KMS-11 (cell line): ENCODE data around the gene SIL1.

Source experiments
- H2AFZ ChIP-seq: fragments of 200-600 bp; sonication (generic); 2 replicates; pipeline ENCODE4 v1.6.1; 2016; ENCODE audit warnings: antibody characterized with exemption, mixed run types, low read depth
- H3K27ac ChIP-seq: fragments of 200-600 bp; sonication (generic); 2 replicates; pipeline ENCODE4 v1.6.1; 2016; ENCODE audit warnings: mild to moderate bottlenecking, mixed run types
- H3K27me3 ChIP-seq: fragments of 200-600 bp; sonication (generic); 2 replicates; pipeline ENCODE4 v1.6.1; 2017; ENCODE audit warnings: mild to moderate bottlenecking, low read depth, mixed run types, moderate library complexity; ENCODE audit not compliant: insufficient read depth
- H3K36me3 ChIP-seq: fragments of 200-600 bp; sonication (generic); 2 replicates; pipeline ENCODE4 v1.6.1; 2017; ENCODE audit warnings: mild to moderate bottlenecking, mixed run types; ENCODE audit not compliant: insufficient read depth
- H3K4me1 ChIP-seq: fragments of 200-600 bp; sonication (generic); 2 replicates; pipeline ENCODE4 v1.6.1; 2016; ENCODE audit warnings: mild to moderate bottlenecking, low read depth, mixed run types; ENCODE audit not compliant: poor library complexity, severe bottlenecking
- H3K4me2 ChIP-seq: fragments of 200-600 bp; sonication (generic); 2 replicates; pipeline ENCODE4 v1.7.0; 2016; ENCODE audit warnings: mild to moderate bottlenecking, mixed run types
- H3K4me3 ChIP-seq: fragments of 200-600 bp; sonication (generic); IDR thresholded peaks from 2 replicates; pipeline ENCODE4 v1.6.1; 2017; ENCODE audit warnings: low read depth, low read length, mixed read lengths; ENCODE audit not compliant: insufficient read depth
- H3K79me2 ChIP-seq: fragments of 200-600 bp; sonication (generic); 2 replicates; pipeline ENCODE4 v1.6.1; 2016; ENCODE audit warnings: low read depth, mixed run types; ENCODE audit not compliant: insufficient read depth
- H3K9ac ChIP-seq: fragments of 200-600 bp; sonication (generic); 2 replicates; pipeline ENCODE4 v1.6.1; 2016; ENCODE audit warnings: mild to moderate bottlenecking, mixed run types
- H4K20me1 ChIP-seq: fragments of 200-600 bp; sonication (generic); 2 replicates; pipeline ENCODE4 v1.6.1; 2016; ENCODE audit warnings: mild to moderate bottlenecking, mixed run types; ENCODE audit not compliant: insufficient read depth
- TF ChIP-seq, protein P1 (sequence below): fragments of 200-600 bp; sonication (generic); conservative IDR thresholded peaks from 2 replicates; pipeline ENCODE4 v1.6.1; 2017; ENCODE audit warnings: low read depth, mild to moderate bottlenecking, antibody characterized with exemption, low read length, moderate library complexity, mixed read lengths

SIL1 gene

DNA sequence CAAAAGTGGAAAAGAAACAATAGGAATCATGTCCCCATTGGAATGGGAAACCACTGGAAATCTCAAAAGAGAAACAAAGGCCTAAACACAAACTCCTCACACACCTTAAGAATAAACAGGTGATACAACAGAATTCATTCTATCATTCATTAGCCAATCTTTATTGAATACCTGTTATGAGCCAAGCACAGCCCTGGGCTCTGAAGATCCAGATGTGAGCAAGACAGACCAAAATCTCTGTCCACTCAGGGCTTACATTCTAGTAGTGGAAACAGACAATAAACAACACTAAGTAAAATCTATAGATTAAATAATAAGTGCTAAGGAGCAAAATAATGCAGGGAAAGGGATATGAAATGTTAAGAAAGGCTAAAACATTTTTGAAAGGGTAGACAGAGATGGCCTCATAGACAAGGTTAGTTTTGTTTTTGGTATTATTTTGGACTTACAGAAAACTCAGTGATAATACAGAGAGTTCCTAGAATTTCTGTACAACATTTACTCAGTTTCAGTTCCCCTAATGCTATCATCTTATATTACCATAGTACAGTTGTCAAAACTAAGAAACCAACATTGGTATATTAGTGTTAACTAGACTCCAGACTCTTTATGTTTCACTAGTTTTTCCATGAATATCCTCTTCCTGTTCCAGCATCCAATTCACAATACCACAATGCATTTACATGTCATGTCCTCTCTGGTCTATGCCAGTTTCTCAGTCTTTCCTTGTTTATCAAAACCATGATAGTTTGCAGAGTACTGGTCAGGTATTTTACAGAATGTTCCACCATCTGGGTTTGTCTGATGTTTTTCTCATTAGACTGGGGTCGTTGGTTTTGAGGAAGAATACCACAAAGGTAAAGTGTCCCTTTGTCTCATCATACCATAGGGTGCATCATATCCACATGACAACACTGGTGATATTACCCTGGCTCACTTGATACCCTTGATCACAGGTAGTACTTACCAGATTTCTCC, 103.7 kb downstream of the SIL1 start:
- H3K27ac ChIP-seq = no peak overlapping the region

DNA sequence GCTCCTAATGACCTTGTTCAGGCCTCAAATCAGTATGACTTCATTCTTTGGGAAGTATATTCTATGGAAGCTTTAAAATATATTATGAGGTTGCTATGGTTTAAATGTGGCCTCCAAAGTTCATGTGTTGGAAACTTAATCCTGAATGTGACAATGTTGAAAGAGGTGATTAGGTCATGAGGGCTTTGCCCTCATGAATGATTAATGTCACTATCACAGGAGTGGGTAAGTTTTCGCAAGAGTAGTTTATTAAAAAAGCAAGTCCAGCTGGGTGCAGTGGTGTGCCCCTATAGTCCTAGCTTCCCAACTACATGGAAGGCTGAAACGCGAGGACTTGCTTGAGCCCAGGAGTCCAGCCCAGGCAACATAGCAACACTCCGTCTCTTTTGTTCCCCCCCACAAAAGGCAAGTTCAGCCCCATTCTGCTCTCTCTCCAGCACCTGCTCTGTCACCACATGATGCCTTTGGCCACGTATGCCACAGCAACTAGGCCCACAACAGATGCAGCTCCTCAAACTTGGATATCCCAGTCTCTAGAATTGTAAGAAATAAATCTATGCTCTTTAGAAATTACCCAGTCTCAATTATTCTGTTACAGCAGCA, 105.3 kb downstream of the SIL1 start:
- TF ChIP-seq, protein P1, sequence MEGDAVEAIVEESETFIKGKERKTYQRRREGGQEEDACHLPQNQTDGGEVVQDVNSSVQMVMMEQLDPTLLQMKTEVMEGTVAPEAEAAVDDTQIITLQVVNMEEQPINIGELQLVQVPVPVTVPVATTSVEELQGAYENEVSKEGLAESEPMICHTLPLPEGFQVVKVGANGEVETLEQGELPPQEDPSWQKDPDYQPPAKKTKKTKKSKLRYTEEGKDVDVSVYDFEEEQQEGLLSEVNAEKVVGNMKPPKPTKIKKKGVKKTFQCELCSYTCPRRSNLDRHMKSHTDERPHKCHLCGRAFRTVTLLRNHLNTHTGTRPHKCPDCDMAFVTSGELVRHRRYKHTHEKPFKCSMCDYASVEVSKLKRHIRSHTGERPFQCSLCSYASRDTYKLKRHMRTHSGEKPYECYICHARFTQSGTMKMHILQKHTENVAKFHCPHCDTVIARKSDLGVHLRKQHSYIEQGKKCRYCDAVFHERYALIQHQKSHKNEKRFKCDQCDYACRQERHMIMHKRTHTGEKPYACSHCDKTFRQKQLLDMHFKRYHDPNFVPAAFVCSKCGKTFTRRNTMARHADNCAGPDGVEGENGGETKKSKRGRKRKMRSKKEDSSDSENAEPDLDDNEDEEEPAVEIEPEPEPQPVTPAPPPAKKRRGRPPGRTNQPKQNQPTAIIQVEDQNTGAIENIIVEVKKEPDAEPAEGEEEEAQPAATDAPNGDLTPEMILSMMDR = no peak
- H3K27me3 ChIP-seq = no peaks in the 10 kb centered on the region
- no peak overlapping the region for H3K9ac ChIP-seq
- H2AFZ ChIP-seq = no peak overlapping the region
- H3K4me2 ChIP-seq = no peak overlapping the region
- peaks cover 10% of the 10 kb centered on the region for H3K4me1 ChIP-seq
- no peak overlapping the region for H3K4me3 ChIP-seq
- no peak overlapping the region for H3K27ac ChIP-seq
- no peaks in the 10 kb centered on the region for H3K79me2 ChIP-seq
- no peaks in the 10 kb centered on the region for H3K36me3 ChIP-seq
- H4K20me1 ChIP-seq = no peaks in the 10 kb centered on the region

More for the DNA sequence above, 103.7 kb downstream of the SIL1 start:
- no peaks in the 10 kb centered on the region for H3K36me3 ChIP-seq
- H2AFZ ChIP-seq = no peak overlapping the region
- no peak overlapping the region for H3K4me2 ChIP-seq
- no peaks in the 10 kb centered on the region for H4K20me1 ChIP-seq
- no peaks in the 10 kb centered on the region for H3K79me2 ChIP-seq
- no peaks in the 10 kb centered on the region for H3K27me3 ChIP-seq
- peaks cover 8% of the 10 kb centered on the region for H3K4me1 ChIP-seq
- H3K9ac ChIP-seq = no peak overlapping the region
- TF ChIP-seq, protein P1 = no peak
- H3K4me3 ChIP-seq = no peak overlapping the region

GRCh38 chr5:139091439-139092156, 106.6 kb downstream of the SIL1 start:
- Histone ChIP-seq H3K36me3 (no peaks in the 10 kb centered on the region), H3K4me1 (peaks cover 10% of the 10 kb centered on the region), H2AFZ (no peak overlapping the region), H3K4me2 (no peak overlapping the region), H3K79me2 (no peaks in the 10 kb centered on the region), H3K9ac (no peak overlapping the region), H3K4me3 (no peak overlapping the region), H3K27ac (no peak overlapping the region), H3K27me3 (no peaks in the 10 kb centered on the region), H4K20me1 (no peaks in the 10 kb centered on the region)
- TF ChIP-seq, protein P1 = no peak

- Histone ChIP-seq H3K4me2 (no peak overlapping the region), H3K4me1 (peaks cover 10% of the 10 kb centered on the region), H3K9ac (no peak overlapping the region), H3K27ac (no peak overlapping the region), H3K36me3 (no peaks in the 10 kb centered on the region), H3K79me2 (no peaks in the 10 kb centered on the region), H2AFZ (no peak overlapping the region), H3K4me3 (no peak overlapping the region), H4K20me1 (no peaks in the 10 kb centered on the region), H3K27me3 (no peaks in the 10 kb centered on the region)
- TF ChIP-seq, protein P1 = no peak
Measured at GRCh38 chr5:139090581-139090980, 107.6 kb downstream of the SIL1 start.
